ENCODE results near the gene DNAH6.
A peak's percentile ranks its signal among the peaks of the same experiment; 100 is the strongest.

The DNAH6 gene

DNA sequence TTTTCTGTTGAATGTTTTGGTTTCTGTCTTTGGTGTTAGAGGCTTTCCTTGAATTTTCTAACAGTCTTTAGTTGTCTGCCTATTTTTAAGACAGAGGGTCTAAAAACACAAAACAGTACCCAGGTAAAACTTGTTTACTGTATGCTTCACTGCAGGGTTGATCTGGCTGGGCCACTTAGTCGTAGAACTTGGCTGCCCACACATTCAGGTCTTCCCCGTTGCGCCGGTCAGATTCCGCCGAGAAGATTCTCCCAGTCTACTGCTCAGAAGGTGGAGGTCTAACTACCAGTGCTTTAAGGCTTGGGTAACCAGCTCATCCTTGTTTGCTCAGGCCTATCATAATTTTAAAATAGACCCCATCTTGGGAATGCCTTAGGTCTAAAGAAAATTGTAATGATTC lies 24.6 kb upstream of the DNAH6 start:
- no peak for DNase-seq (ENCODE audit: low read depth)
- TF ChIP-seq, protein P1, sequence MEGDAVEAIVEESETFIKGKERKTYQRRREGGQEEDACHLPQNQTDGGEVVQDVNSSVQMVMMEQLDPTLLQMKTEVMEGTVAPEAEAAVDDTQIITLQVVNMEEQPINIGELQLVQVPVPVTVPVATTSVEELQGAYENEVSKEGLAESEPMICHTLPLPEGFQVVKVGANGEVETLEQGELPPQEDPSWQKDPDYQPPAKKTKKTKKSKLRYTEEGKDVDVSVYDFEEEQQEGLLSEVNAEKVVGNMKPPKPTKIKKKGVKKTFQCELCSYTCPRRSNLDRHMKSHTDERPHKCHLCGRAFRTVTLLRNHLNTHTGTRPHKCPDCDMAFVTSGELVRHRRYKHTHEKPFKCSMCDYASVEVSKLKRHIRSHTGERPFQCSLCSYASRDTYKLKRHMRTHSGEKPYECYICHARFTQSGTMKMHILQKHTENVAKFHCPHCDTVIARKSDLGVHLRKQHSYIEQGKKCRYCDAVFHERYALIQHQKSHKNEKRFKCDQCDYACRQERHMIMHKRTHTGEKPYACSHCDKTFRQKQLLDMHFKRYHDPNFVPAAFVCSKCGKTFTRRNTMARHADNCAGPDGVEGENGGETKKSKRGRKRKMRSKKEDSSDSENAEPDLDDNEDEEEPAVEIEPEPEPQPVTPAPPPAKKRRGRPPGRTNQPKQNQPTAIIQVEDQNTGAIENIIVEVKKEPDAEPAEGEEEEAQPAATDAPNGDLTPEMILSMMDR (conservative IDR thresholded peaks at IDR 0.05; ENCODE audit: low read length) = no peak
- H3K4me3 ChIP-seq (ENCODE audit: low read length) = no peak overlapping the region

DNA sequence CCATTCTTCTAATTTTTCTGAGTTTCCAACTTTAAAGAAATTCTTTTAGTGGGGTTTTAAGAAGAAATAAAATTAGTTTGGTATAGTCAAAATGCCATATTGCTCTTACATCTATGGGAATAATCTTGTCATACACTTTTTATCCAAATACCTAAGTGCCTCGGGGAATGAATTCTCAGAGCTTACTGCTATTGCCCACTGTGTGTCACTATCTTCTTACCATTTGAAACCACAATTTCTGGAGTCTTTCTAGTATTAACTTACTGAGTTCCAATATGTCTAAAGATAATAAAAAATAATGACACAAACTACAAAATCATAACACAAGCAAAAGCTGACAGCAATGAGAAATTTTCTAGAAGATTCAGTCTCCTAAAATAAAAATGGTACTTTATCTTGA lies 23.7 kb upstream of the DNAH6 start:
- TF ChIP-seq, protein P1 (conservative IDR thresholded peaks at IDR 0.05; ENCODE audit: low read length) = peak; percentile 51
- H3K4me3 ChIP-seq (ENCODE audit: low read length) = no peak overlapping the region
- peak; percentile 40 for DNase-seq (ENCODE audit: low read depth)

DNA sequence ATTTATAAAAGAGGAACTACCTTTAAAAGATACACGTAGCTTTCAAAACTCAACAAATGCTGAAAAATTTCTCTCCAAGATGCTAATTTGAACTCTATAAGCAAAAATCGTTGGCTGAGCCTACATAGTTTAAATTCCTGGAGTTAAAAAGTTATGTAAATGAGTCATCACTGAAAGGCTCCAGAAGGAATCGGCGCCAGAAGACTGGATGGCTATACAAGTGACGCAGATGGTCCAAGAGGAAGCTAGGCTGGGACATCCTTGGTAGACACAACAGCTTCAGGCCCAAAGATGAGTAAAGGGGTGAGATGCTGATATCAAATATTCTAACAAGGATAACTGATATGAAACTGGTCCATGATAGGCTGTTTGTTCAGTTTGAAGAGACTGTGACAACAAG lies 22.8 kb upstream of the DNAH6 start:
- H3K4me3 ChIP-seq (ENCODE audit: low read length) = no peak overlapping the region
- TF ChIP-seq, protein P1 (conservative IDR thresholded peaks at IDR 0.05; ENCODE audit: low read length) = no peak
- peak; percentile 94 for DNase-seq (ENCODE audit: low read depth)

DNA sequence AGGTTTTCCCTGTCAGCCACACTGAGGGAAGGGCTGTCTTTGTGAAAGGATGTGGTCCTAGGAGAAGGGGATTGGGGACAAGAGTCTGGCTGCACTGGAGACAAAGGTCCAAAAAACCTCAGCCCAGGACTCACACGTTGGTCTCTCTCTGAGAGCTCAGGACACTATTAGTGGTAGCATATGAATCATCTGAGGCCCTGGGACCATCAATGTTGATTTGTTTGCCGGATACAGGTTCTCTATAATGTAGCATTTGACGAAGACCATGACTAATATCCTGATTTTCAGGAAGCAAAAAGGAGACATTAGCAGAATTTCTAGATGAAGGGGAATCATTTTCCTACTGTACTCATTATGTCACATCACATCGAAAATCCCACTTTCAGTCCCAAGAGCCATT lies 22.2 kb upstream of the DNAH6 start:
- DNase-seq (ENCODE audit: low read depth) = peak; percentile 18
- H3K4me3 ChIP-seq (ENCODE audit: low read length) = no peak overlapping the region
- TF ChIP-seq, protein P1 (conservative IDR thresholded peaks at IDR 0.05; ENCODE audit: low read length) = no peak

DNA sequence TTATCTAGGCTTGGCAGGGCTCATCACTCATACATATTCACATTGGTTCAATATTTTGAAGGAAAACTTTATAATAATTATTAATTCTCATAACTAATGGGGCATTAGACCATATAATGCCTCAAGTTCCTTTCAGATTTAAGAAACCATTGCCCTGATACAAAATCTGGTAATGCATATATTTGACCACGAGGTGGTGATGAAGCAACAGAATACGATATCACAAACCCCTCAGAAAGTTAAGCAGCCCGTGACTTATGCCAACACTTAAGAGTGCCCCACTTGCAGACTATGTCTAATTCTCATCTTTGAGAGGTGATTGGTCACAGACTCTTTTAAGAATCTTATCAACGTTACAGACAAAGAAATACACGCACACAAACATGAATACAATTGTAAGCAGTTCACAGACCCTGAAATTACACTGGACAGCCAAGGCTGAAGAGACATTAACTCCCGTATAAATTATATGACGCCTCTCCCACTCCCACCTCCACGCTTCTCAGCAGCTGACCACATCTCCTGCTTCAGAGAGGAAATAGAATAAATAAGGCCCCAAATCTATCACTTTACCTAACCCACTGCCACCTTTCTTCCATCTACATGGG lies 20.7 kb upstream of the DNAH6 start:
- peak; percentile 76 for DNase-seq (ENCODE audit: low read depth)
- H3K4me3 ChIP-seq (ENCODE audit: low read length) = no peak overlapping the region
- TF ChIP-seq, protein P1 (conservative IDR thresholded peaks at IDR 0.05; ENCODE audit: low read length) = peak; percentile 76

DNA sequence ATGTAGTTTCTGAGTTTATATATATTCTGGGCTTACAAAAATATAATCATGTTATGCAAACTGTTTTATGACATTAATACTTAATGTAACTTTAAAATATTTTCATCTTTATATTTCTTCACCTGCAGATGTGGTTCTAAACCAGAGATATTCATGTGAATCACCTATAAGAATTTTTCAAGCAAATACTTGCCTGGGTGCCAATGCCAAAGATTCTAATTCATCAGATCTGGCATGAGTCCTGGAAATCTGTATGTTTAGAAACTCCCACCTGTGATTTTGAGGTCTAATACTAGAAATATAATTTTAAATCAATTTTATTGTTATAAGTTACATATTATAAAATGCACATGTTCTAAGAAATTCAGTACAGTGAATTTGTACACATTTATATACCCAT lies 19.9 kb upstream of the DNAH6 start:
- DNase-seq (ENCODE audit: low read depth) = no peak
- TF ChIP-seq, protein P1 (conservative IDR thresholded peaks at IDR 0.05; ENCODE audit: low read length) = no peak
- no peak overlapping the region for H3K4me3 ChIP-seq (ENCODE audit: low read length)

DNA sequence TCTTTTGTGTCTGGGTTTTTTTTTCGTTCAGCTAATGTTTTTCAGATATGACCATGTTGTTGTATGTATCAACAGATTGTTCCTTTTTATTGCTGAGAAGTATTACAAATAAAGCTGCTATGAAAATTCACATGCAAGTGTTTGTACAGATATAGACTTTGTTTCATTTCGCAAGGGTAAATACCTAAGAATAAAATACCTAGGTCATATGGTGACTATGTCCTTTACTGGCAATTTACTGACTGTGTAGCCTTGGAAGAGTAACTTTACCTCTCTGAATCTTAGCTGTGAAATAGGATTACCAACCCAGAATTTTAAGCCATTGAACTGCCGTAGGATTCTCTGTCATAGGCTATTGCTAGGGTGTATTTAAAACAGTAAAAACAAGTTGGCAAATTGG lies 19.0 kb upstream of the DNAH6 start:
- TF ChIP-seq, protein P1 (conservative IDR thresholded peaks at IDR 0.05; ENCODE audit: low read length) = no peak
- DNase-seq (ENCODE audit: low read depth) = no peak
- no peak overlapping the region for H3K4me3 ChIP-seq (ENCODE audit: low read length)
